HEK293T (cell line): ENCODE data around the gene ANKRD33.

ENCODE experiments used
- CTCF ChIA-PET: fragments of 350-600 bp; formaldehyde crosslinking; extraction: SDS; loops from one replicate; lab custom pipeline; 2021; ENCODE audit warnings: antibody characterized with exemption, inconsistent platforms; lab: Yijun Ruan, JAX
- POLR2A ChIA-PET: fragments of 350-600 bp; formaldehyde crosslinking; extraction: SDS; loops from one replicate; lab custom pipeline; 2020; ENCODE audit warnings: antibody characterized with exemption, inconsistent platforms; lab: Yijun Ruan, JAX
- DNase-seq: peaks from one replicate; pipeline ENCODE4 v3.0.0; 2012; ENCODE audit warnings: mixed read lengths; ENCODE audit errors: extremely low spot score
- ARNT ChIP-seq: fragments of 450-650 bp; IDR thresholded peaks from 2 replicates; pipeline ENCODE4 v1.6.1; 2017; ENCODE audit warnings: mild to moderate bottlenecking
- BHLHE40 ChIP-seq: fragments of 450-650 bp; IDR thresholded peaks from 2 replicates; pipeline ENCODE4 v1.6.1; 2016; ENCODE audit warnings: mild to moderate bottlenecking, moderate library complexity, borderline replicate concordance
- CTBP1 ChIP-seq: fragments of 450-650 bp; IDR thresholded peaks from 2 replicates; pipeline ENCODE4 v1.6.1; 2016; ENCODE audit warnings: borderline replicate concordance
- ELF4 ChIP-seq: fragments of 450-650 bp; IDR thresholded peaks from 2 replicates; pipeline ENCODE4 v1.6.1; 2017; ENCODE audit warnings: antibody characterized with exemption
- FOXA1 ChIP-seq: fragments of 450-650 bp; IDR thresholded peaks from 2 replicates; pipeline ENCODE4 v1.6.1; 2016; ENCODE audit warnings: mild to moderate bottlenecking
- FOXK2 ChIP-seq: fragments of 450-650 bp; IDR thresholded peaks from 2 replicates; pipeline ENCODE4 v1.6.1; 2016; ENCODE audit warnings: mild to moderate bottlenecking
- FOXM1 ChIP-seq: fragments of 450-650 bp; IDR thresholded peaks from 2 replicates; pipeline ENCODE4 v1.6.1; 2017; ENCODE audit warnings: mild to moderate bottlenecking, borderline replicate concordance
- HDGF ChIP-seq: fragments of 450-650 bp; IDR thresholded peaks from 2 replicates; pipeline ENCODE4 v1.6.1; 2017; ENCODE audit warnings: antibody characterized with exemption, borderline replicate concordance
- L3MBTL2 ChIP-seq: fragments of 450-650 bp; conservative IDR thresholded peaks from 2 replicates; pipeline ENCODE4 v1.6.1; 2016; ENCODE audit warnings: mild to moderate bottlenecking
- LEF1 ChIP-seq: fragments of 450-650 bp; IDR thresholded peaks from 2 replicates; pipeline ENCODE4 v1.6.1; 2017; ENCODE audit warnings: mild to moderate bottlenecking, borderline replicate concordance
- NFRKB ChIP-seq: fragments of 450-650 bp; IDR thresholded peaks from 2 replicates; pipeline ENCODE4 v1.6.1; 2016; ENCODE audit warnings: mild to moderate bottlenecking, moderate library complexity
- PKNOX1 ChIP-seq: fragments of 450-650 bp; IDR thresholded peaks from 2 replicates; pipeline ENCODE4 v1.6.1; 2016
- SP1 ChIP-seq: fragments of 450-650 bp; IDR thresholded peaks from 2 replicates; pipeline ENCODE4 v1.6.1; 2017
- SUZ12 ChIP-seq: fragments of 450-650 bp; IDR thresholded peaks from 2 replicates; pipeline ENCODE4 v1.6.1; 2016; ENCODE audit warnings: mild to moderate bottlenecking
- TARDBP ChIP-seq: fragments of 450-650 bp; IDR thresholded peaks from 2 replicates; pipeline ENCODE4 v1.6.1; 2016
- ZNF384 ChIP-seq: fragments of 450-650 bp; IDR thresholded peaks from 2 replicates; pipeline ENCODE4 v1.6.1; 2016

Gene ANKRD33

GRCh38 chr12:51869931-51870330, 18.0 kb upstream of the ANKRD33 start:
- TF ChIP-seq FOXK2, result no peak
- ChIA-PET CTCF (interaction anchor here (0.7 to 1.3 kb wide), 2 partner anchors 35 to 46 kb away, joined by 3 to 4 read pairs; no protein-coding TSS in a partner anchor), POLR2A (no interaction called here)
- DNase-seq, result no peak

GRCh38 chr12:51870504-51870903, 17.4 kb upstream of the ANKRD33 start:
- POLR2A ChIA-PET, result no interaction called here
- no peak for DNase-seq
- CTCF ChIA-PET, result interaction anchor here (0.7 kb wide), 1 partner anchor 34 kb away, joined by 3 read pairs; no protein-coding TSS in a partner anchor
- no peak for TF ChIP-seq FOXM1
- no peak for TF ChIP-seq ARNT
- TF ChIP-seq FOXA1, result no peak
- TF ChIP-seq ZNF384, result no peak

GRCh38 chr12:51871126-51871525, 16.8 kb upstream of the ANKRD33 start:
- TF ChIP-seq BHLHE40 (no peak), TARDBP (no peak), LEF1 (no peak), HDGF (no peak)
- POLR2A ChIA-PET, result no interaction called here

GRCh38 chr12:51871918-51872688, 15.8 kb upstream of the ANKRD33 start:
- POLR2A ChIA-PET, result no interaction called here
- TF ChIP-seq SUZ12, result no peak
- no peak for TF ChIP-seq HDGF
- TF ChIP-seq NFRKB, result no peak
- no peak for TF ChIP-seq L3MBTL2
- no peak for TF ChIP-seq ELF4
- DNase-seq, result no peak
- CTCF ChIA-PET, result interaction anchor here (0.6 to 1.3 kb wide), 4 partner anchors 35 to 789 kb away, joined by 3 read pairs; partner anchors contain the start of gene CSRNP2

More at GRCh38 chr12:51871126-51871525, 16.8 kb upstream of the ANKRD33 start:
- no peak for DNase-seq
- CTCF ChIA-PET, result interaction anchor here (0.9 to 1.3 kb wide), 2 partner anchors 34 to 99 kb away, joined by 3 read pairs; no protein-coding TSS in a partner anchor

GRCh38 chr12:51872689-51872981, 15.3 kb upstream of the ANKRD33 start:
- no peak for DNase-seq
- ChIA-PET CTCF (interaction anchor here (0.6 kb wide), 1 partner anchor 789 kb away, joined by 3 read pairs; the partner anchor contains the start of gene CSRNP2), POLR2A (no interaction called here)
- no peak for TF ChIP-seq LEF1
- no peak for TF ChIP-seq ELF4
- TF ChIP-seq FOXM1, result no peak
- TF ChIP-seq SP1, result no peak
- no peak for TF ChIP-seq L3MBTL2
- no peak for TF ChIP-seq SUZ12
- no peak for TF ChIP-seq NFRKB
- no peak for TF ChIP-seq ARNT
- TF ChIP-seq PKNOX1, result no peak
- no peak for TF ChIP-seq ZNF384
- no peak for TF ChIP-seq TARDBP
- TF ChIP-seq CTBP1, result no peak
- TF ChIP-seq BHLHE40, result no peak
- no peak for TF ChIP-seq HDGF

- TF ChIP-seq HDGF, result no peak
- TF ChIP-seq FOXA1, result no peak
- TF ChIP-seq NFRKB, result no peak
- TF ChIP-seq FOXM1, result no peak
- TF ChIP-seq L3MBTL2, result no peak
- TF ChIP-seq SUZ12, result no peak
- no peak for TF ChIP-seq FOXK2
- TF ChIP-seq ELF4, result no peak
- no peak for TF ChIP-seq TARDBP
- no peak for TF ChIP-seq LEF1
- TF ChIP-seq CTBP1, result no peak
- no peak for TF ChIP-seq ZNF384
- TF ChIP-seq SP1, result no peak
- TF ChIP-seq PKNOX1, result no peak
- no peak for TF ChIP-seq ARNT
- TF ChIP-seq BHLHE40, result no peak
- POLR2A ChIA-PET, result no interaction called here
- no peak for DNase-seq
- CTCF ChIA-PET, result interaction anchor here (1.6 kb wide), 1 partner anchor 50 kb away, joined by 5 read pairs; no protein-coding TSS in a partner anchor
Measured at GRCh38 chr12:51873251-51873994, 14.5 kb upstream of the ANKRD33 start.

GRCh38 chr12:51874000-51874399, 13.9 kb upstream of the ANKRD33 start:
- CTCF ChIA-PET, result interaction anchor here (1.6 kb wide), 1 partner anchor 50 kb away, joined by 5 read pairs; no protein-coding TSS in a partner anchor
- POLR2A ChIA-PET, result no interaction called here
- DNase-seq, result no peak
- TF ChIP-seq HDGF (no peak), NFRKB (no peak), SUZ12 (no peak), SP1 (no peak), L3MBTL2 (no peak), CTBP1 (no peak), TARDBP (no peak)
